HepG2 (cell line): ENCODE measurements around the gene ZFP36L2. TPM values are rescaled to one million over a fixed set of nuclear protein-coding genes. Genes with fewer than 3 reads are reported as not detected.

ENCODE experiments used
- CAMTA2 ChIP-seq: sonication (generic); formaldehyde crosslinking; IDR thresholded peaks from 2 replicates; pipeline ENCODE4 v1.4.0; 2020; ENCODE audit warnings: mild to moderate bottlenecking, missing genetic modification reagents, borderline replicate concordance
- CREB1 ChIP-seq, 2 experiments: fragments of 450-650 bp in 1 of 2; IDR thresholded peaks; 2 replicates each; pipeline ENCODE4 v1.6.1; 2016 to 2017; ENCODE audit warnings: control low read depth in 1 of 2, mild to moderate bottlenecking in 1 of 2, missing compliant biosample characterization in 1 of 2, missing genetic modification characterization in 1 of 2
- E2F5 ChIP-seq: sonication (generic); formaldehyde crosslinking; conservative IDR thresholded peaks from 2 replicates; pipeline ENCODE4 v1.4.0; 2020; ENCODE audit warnings: missing genetic modification reagents
- ESRRA ChIP-seq: sonication (generic); formaldehyde crosslinking; IDR thresholded peaks from 2 replicates; pipeline ENCODE4 v1.5.1; 2020; ENCODE audit warnings: mild to moderate bottlenecking, low read depth, missing genetic modification reagents
- HOXA5 ChIP-seq: sonication (generic); formaldehyde crosslinking; IDR thresholded peaks from 2 replicates; pipeline ENCODE4 v1.4.0; 2020; ENCODE audit warnings: missing genetic modification reagents
- KDM1A ChIP-seq: IDR thresholded peaks from 2 replicates; pipeline ENCODE4 v1.6.1; 2016; ENCODE audit warnings: missing compliant biosample characterization
- MIER3 ChIP-seq: IDR thresholded peaks from 2 replicates; pipeline ENCODE4 v1.6.1; 2016; ENCODE audit warnings: missing compliant biosample characterization, borderline replicate concordance
- MTA1 ChIP-seq: sonication (generic); formaldehyde crosslinking; IDR thresholded peaks from 2 replicates; pipeline ENCODE4 v1.4.0; 2020; ENCODE audit warnings: missing genetic modification reagents, mild to moderate bottlenecking, borderline replicate concordance
- NR1H2 ChIP-seq: sonication (generic); formaldehyde crosslinking; IDR thresholded peaks from 2 replicates; pipeline ENCODE4 v1.8.1; 2022; ENCODE audit warnings: low read depth, missing genetic modification reagents, borderline replicate concordance
- RFX5 ChIP-seq: IDR thresholded peaks from 2 replicates; pipeline ENCODE4 v1.6.1; 2011; ENCODE audit warnings: low read depth, low read length, improper control_type of control experiment
- YEATS2 ChIP-seq: sonication (generic); formaldehyde crosslinking; IDR thresholded peaks from 2 replicates; pipeline ENCODE4 v1.4.0; 2020; ENCODE audit warnings: missing genetic modification reagents, borderline replicate concordance
- ZNF230 ChIP-seq: sonication (generic); formaldehyde crosslinking; IDR thresholded peaks from 2 replicates; pipeline ENCODE4 v1.4.0; 2020; ENCODE audit warnings: mild to moderate bottlenecking, missing genetic modification reagents
- ZNF318 ChIP-seq: sonication (generic); formaldehyde crosslinking; IDR thresholded peaks from 2 replicates; pipeline ENCODE4 v1.4.0; 2020; ENCODE audit warnings: mild to moderate bottlenecking, missing genetic modification reagents
- ZNF749 ChIP-seq: sonication (generic); formaldehyde crosslinking; IDR thresholded peaks from 2 replicates; pipeline ENCODE4 v1.8.0; 2022; ENCODE audit warnings: mild to moderate bottlenecking, missing genetic modification reagents, moderate library complexity, borderline replicate concordance
- ZNF790 ChIP-seq: sonication (generic); formaldehyde crosslinking; IDR thresholded peaks from 2 replicates; pipeline ENCODE4 v1.8.0; 2022; ENCODE audit warnings: missing genetic modification reagents, mild to moderate bottlenecking, borderline replicate concordance
- polyA plus RNA-seq, 8 experiments: library from polyadenylated mRNA; depleted of rRNA in 3 of 8; stranded (reverse) in 7 of 8; unstranded in 1 of 8; fragments of >200 nt; fragmentation: Illumina TruSeq in 4 of 8; extraction: Trizol in 4 of 8; gene quantifications; 2 replicates each; pipeline versions ENCODE4 v1.2.1 to v1.2.3, GENCODE V29; 2011 to 2016; ENCODE audit warnings: low read depth in 4 of 8, missing spikeins in 1 of 8, mixed read lengths in 1 of 8; ENCODE audit not compliant: insufficient read depth in 1 of 8
- total RNA-seq, 5 experiments: library from RNA; depleted of rRNA; stranded (reverse); fragments of >200 nt; fragmentation: Illumina TruSeq; extraction: Trizol; gene quantifications; 2 replicates each; pipeline ENCODE4 v1.2.3, GENCODE V29; 2016; ENCODE audit warnings: low read depth in 1 of 5
- TF ChIP-seq, protein P1 (sequence below): IDR thresholded peaks from 2 replicates; pipeline ENCODE4 v1.6.1; 2012; ENCODE audit warnings: inconsistent platforms

Gene ZFP36L2
- total and polyA plus RNA-seq, 2 of the 13 experiments (the other 11 are each of a cell fraction or from before 2014, with no cell fraction given): 11.2 to 21.8 TPM

GRCh38 chr2:43224131-43224570, 2.3 kb downstream of the ZFP36L2 start (continued):
- TF ChIP-seq ZNF318 (CRISPR knock-in tag) (no peak), NR1H2 (CRISPR knock-in tag) (no peak), E2F5 (CRISPR knock-in tag) (no peak), YEATS2 (no peak), ZNF230 (CRISPR knock-in tag) (no peak), RFX5 (no peak), MTA1 (CRISPR knock-in tag) (peak; percentile 63; the same call in 1 of the 2 replicates), ZNF749 (CRISPR knock-in tag) (peak; percentile 75; the same call in 1 of the 2 replicates), MIER3 (CRISPR knock-in tag) (no peak), HOXA5 (CRISPR knock-in tag) (no peak; the same call in 1 of the 2 replicates), KDM1A (CRISPR knock-in tag) (peak; percentile 73; the same call in 1 of the 2 replicates), ESRRA (CRISPR knock-in tag) (no peak), CREB1 (IDR thresholded peaks at IDR 0.05) (no peak), CREB1 (CRISPR knock-in tag; IDR thresholded peaks at IDR 0.05) (no peak), CAMTA2 (0 out of 2 replicates have a peak, but pooled peaks have one; percentile 42), ZNF790 (CRISPR knock-in tag) (no peak)
- TF ChIP-seq, protein P1, sequence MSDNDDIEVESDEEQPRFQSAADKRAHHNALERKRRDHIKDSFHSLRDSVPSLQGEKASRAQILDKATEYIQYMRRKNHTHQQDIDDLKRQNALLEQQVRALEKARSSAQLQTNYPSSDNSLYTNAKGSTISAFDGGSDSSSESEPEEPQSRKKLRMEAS: no peak
